ENCODE data around the gene LYRM7.

DNA sequence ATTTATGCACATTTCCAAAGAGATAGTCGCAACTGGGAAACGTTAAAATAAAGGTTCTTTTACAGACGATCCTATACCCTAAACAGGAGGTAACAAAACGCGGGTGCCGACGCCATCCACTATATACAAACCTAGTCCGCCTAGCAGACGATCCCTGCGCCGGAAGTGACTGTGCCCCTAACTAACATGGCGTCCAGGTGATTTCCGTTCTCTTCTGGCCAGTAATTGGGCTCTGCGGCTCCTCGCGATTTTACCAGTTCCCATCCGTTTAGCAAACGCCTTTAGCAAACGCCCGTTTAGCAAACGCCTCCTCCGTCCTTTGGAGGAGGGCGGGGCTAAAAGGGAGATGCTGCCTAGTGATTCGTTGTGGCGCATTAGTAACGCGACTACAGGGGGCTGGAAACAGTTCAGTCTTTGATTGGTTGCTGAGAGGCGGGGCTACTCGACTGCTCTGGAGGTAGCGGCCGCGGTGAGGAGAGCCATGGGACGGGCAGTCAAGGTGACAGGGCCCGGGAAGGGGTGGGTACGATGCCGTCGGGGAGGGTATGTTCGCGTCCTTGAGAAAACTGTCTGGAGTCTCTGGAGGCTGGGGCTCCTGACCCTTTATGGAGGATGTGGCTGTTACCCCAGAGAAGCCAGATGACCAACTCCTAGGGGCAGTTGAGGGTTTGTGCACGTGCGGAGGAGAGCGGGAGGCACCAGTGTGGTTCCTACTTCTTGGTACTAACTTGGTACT lies at the start of gene LYRM7:
- TF ChIP-seq, protein P1, sequence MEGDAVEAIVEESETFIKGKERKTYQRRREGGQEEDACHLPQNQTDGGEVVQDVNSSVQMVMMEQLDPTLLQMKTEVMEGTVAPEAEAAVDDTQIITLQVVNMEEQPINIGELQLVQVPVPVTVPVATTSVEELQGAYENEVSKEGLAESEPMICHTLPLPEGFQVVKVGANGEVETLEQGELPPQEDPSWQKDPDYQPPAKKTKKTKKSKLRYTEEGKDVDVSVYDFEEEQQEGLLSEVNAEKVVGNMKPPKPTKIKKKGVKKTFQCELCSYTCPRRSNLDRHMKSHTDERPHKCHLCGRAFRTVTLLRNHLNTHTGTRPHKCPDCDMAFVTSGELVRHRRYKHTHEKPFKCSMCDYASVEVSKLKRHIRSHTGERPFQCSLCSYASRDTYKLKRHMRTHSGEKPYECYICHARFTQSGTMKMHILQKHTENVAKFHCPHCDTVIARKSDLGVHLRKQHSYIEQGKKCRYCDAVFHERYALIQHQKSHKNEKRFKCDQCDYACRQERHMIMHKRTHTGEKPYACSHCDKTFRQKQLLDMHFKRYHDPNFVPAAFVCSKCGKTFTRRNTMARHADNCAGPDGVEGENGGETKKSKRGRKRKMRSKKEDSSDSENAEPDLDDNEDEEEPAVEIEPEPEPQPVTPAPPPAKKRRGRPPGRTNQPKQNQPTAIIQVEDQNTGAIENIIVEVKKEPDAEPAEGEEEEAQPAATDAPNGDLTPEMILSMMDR (conservative IDR thresholded peaks at IDR 0.05; ENCODE audit: low read length), result no peak
- TF ChIP-seq EZH2phosphoT487 (IDR thresholded peaks at IDR 0.05; ENCODE audit: borderline replicate concordance, low read depth, low read length), result no peak
